Peyer's patch (tissue), 4 donors: ENCODE results near the gene IGIP.

Source experiments
- POLR2A ChIP-seq, 2 donors: fragments of 450-650 bp; IDR thresholded peaks; one replicate each; pipeline ENCODE4 v1.5.1; 2017; ENCODE audit warnings: antibody characterized with exemption in 2 of 2, mild to moderate bottlenecking in 2 of 2, moderate library complexity in 2 of 2
- TF ChIP-seq, protein P1 (sequence below), 6 experiments: fragments of 450-650 bp in 4 of 6; fragments of 200-600 bp in 2 of 6; sonication (generic) in 1 of 6; IDR thresholded peaks; one replicate each; pipeline ENCODE4 v1.5.1; 2017 to 2019; ENCODE audit warnings: antibody characterized with exemption in 6 of 6, mild to moderate bottlenecking in 3 of 6, moderate library complexity in 1 of 6

DNA sequence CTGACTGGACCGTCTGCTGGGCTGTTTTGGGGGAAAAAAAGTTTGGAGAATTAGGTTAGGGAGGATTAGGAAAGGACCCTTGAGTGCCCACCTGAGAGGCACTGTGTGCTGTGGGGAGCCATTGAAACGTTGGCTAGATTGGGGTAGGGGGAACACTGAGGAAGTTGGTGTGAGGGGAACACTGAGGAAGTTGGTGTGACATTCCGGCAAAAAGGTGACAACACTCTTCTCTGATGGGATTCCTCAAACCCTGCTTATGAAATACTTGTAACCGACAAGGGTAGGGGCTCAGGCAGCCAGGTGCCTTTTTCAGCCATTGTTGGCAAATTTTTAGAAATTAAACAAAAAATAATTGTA lies 50.3 kb downstream of the IGIP start:
- no peak for TF ChIP-seq POLR2A (IDR thresholded peaks at IDR 0.05)
- TF ChIP-seq, protein P1, sequence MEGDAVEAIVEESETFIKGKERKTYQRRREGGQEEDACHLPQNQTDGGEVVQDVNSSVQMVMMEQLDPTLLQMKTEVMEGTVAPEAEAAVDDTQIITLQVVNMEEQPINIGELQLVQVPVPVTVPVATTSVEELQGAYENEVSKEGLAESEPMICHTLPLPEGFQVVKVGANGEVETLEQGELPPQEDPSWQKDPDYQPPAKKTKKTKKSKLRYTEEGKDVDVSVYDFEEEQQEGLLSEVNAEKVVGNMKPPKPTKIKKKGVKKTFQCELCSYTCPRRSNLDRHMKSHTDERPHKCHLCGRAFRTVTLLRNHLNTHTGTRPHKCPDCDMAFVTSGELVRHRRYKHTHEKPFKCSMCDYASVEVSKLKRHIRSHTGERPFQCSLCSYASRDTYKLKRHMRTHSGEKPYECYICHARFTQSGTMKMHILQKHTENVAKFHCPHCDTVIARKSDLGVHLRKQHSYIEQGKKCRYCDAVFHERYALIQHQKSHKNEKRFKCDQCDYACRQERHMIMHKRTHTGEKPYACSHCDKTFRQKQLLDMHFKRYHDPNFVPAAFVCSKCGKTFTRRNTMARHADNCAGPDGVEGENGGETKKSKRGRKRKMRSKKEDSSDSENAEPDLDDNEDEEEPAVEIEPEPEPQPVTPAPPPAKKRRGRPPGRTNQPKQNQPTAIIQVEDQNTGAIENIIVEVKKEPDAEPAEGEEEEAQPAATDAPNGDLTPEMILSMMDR (IDR thresholded peaks at IDR 0.05): no peak
